Testis (tissue), 3 donors: ENCODE measurements around the gene NOX4. TPM values are rescaled to one million over a fixed set of nuclear protein-coding genes. Genes with fewer than 3 reads are reported as not detected.
"Not testable (repeated sequence)": the region's sequence is repeated elsewhere in the genome, so short reads cannot be mapped to it uniquely, and the experiment has no call there.

Experiments
- DNase-seq: peaks from one replicate; pipeline ENCODE4 v3.0.0-alpha.2; 2019
- H3K27ac ChIP-seq, 2 donors: fragments of 200-600 bp; sonication (generic); one replicate each; pipeline ENCODE4 v1.5.1; 2019
- H3K27me3 ChIP-seq: fragments of 200-600 bp; sonication (generic); one replicate; pipeline ENCODE4 v1.5.1; 2019
- H3K36me3 ChIP-seq: fragments of 200-600 bp; sonication (generic); one replicate; pipeline ENCODE4 v1.5.1; 2017; ENCODE audit warnings: low read depth; ENCODE audit errors: missing control alignments
- H3K4me1 ChIP-seq: fragments of 200-600 bp; sonication (generic); one replicate; pipeline ENCODE4 v1.5.1; 2019
- H3K4me3 ChIP-seq, 2 donors: fragments of 200-600 bp; sonication (generic); one replicate each; pipeline ENCODE4 v1.5.1; 2017 to 2019
- H3K9me3 ChIP-seq: fragments of 200-600 bp; sonication (generic); one replicate; pipeline ENCODE4 v1.5.1; 2017
- CTCF ChIP-seq, 3 experiments: fragments of 450-650 bp in 2 of 3; fragments of 200-600 bp in 1 of 3; sonication (generic) in 1 of 3; IDR thresholded peaks; one replicate each; pipeline ENCODE4 v1.5.1; 2016 to 2019; ENCODE audit warnings: antibody characterized with exemption in 3 of 3, mild to moderate bottlenecking in 2 of 3, moderate library complexity in 1 of 3
- POLR2A ChIP-seq: fragments of 450-650 bp; IDR thresholded peaks from one replicate; pipeline ENCODE4 v1.6.1; 2017; ENCODE audit warnings: antibody characterized with exemption, mild to moderate bottlenecking, moderate library complexity
- WGBS, 2 donors: methylation state at CpG; one replicate each; pipeline ENCODE4 v1.1.5; 2018; 5-methylcytosine and 5-hydroxymethylcytosine counted together
- intact Hi-C: fragments of 100-400 bp; cut with DNase I; formaldehyde crosslinking; loops from one replicate; pipeline ENCODE4 v1.15.1; 2023; ENCODE audit warnings: low total_unique reads
- polyA plus RNA-seq: library from polyadenylated mRNA; stranded (reverse); fragments of 350-450 nt; fragmentation: Illumina TruSeq; extraction: RNeasy Lipid Tissue Mini Kit (QIAGEN cat#74804); gene quantifications from one replicate; pipeline ENCODE4 v1.2.3, GENCODE V29; 2014; ENCODE audit warnings: low read depth, low replicate concordance; ENCODE audit not compliant: insufficient read depth
- total RNA-seq, 2 donors: library from RNA; depleted of rRNA; stranded (reverse); fragments of >200 nt; gene quantifications; one replicate each; pipeline ENCODE4 v1.2.3, GENCODE V29; 2016

NOX4 gene
- total and polyA plus RNA-seq, 3 donors from 2014 or later, result 0.63 to 3.0 (median 1.3) TPM

GRCh38 chr11:89421718-89422117 is 69.5 kb downstream of the NOX4 start:
- no peaks in the 10 kb centered on the region for H3K9me3 ChIP-seq
- no peaks in the 10 kb centered on the region for H3K27me3 ChIP-seq
- no peak for DNase-seq
- H3K4me1 ChIP-seq, result no peaks in the 10 kb centered on the region
- no peak overlapping the region for H3K4me3 ChIP-seq
- TF ChIP-seq CTCF (IDR thresholded peaks at IDR 0.05), result no peak
- TF ChIP-seq POLR2A, result no peak
- 69 to 72% methylated on average over 2 of the region's 2 CpGs for WGBS, 2 donors
- intact Hi-C loops, result no loop called here
- no peak overlapping the region for H3K27ac ChIP-seq
- H3K36me3 ChIP-seq, result no peaks in the 10 kb centered on the region

DNA sequence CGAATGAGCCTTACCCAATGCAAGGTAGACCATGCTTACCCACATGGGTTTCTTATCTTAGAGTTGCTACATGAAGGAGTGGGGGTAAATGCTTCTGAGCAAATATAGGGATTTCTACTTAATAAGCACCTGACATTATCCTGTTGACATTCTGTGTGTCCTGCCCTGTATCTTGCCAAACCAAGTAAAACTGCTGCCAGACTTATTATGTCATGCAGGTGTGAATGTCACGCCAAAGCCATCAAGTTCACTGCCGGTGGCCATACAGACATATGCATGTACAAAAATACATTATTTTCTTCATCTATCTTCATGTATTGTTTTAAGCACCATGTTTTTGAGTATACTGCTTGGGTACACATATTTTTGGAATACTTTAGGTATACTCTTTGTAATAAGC is 70.2 kb downstream of the NOX4 start:
- H3K27ac ChIP-seq, result no peak overlapping the region
- no peak for DNase-seq
- no peak overlapping the region for H3K4me3 ChIP-seq
- H3K27me3 ChIP-seq, result no peaks in the 10 kb centered on the region
- H3K4me1 ChIP-seq, result no peaks in the 10 kb centered on the region
- H3K36me3 ChIP-seq, result no peaks in the 10 kb centered on the region
- TF ChIP-seq CTCF (IDR thresholded peaks at IDR 0.05) (no peak), POLR2A (no peak)
- no peaks in the 10 kb centered on the region for H3K9me3 ChIP-seq
- WGBS, 2 donors, result 73 to 80% methylated on average over 3 of the region's 3 CpGs
- intact Hi-C loops, result no loop called here

DNA sequence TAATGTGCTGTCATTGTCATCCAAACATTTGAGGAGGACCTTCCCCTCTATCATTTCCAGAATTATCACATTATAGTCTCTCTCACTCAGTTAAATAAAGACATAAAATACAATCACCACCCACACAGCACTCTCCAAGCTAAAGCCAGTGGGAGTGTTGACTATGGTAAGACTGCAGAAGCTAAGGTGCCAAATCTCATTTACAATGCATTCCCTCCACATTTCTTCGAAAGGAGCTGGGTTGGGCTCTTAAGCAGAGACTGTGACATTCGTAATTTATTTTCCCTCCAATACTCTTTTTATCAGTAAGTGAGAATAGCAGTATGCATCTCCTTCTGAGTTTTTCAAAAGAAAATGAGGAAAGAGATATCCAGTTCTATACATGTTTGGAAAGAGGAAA is 74.2 kb downstream of the NOX4 start:
- WGBS, 2 donors, result 50 to 67% methylated on average over 2 of the region's 2 CpGs
- no peak overlapping the region for H3K4me3 ChIP-seq
- DNase-seq, result no peak
- H3K9me3 ChIP-seq, result no peaks in the 10 kb centered on the region
- intact Hi-C loops, result no loop called here
- no peaks in the 10 kb centered on the region for H3K36me3 ChIP-seq
- no peaks in the 10 kb centered on the region for H3K4me1 ChIP-seq
- no peaks in the 10 kb centered on the region for H3K27me3 ChIP-seq
- H3K27ac ChIP-seq, result no peak overlapping the region
- TF ChIP-seq POLR2A (no peak), CTCF (IDR thresholded peaks at IDR 0.05) (no peak)

DNA sequence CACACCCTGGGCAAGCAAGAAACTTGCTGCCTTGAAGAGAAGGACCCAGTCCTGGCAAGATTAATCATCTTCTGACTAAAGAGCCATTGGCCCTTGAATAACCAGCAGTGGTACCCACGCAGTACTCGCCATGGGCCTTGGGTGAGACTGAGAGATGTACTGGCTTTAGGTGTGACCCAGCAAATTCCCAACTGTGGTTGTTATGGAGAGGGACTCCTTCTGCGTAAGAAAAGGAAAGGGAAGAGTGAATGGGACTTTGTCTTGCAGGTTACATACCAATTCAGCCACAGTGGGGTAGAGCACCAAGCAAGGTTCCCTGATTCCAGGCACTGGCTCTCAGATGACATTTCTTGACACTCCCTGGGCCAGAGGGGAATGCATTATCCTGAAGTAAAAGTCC is 80.1 kb downstream of the NOX4 start:
- intact Hi-C loops, H3K4me1 ChIP-seq, H3K27ac ChIP-seq, H3K36me3 ChIP-seq, H3K4me3 ChIP-seq, H3K9me3 ChIP-seq, DNase-seq, H3K27me3 ChIP-seq: not testable (repeated sequence)
- WGBS, 2 donors, result 93% methylated on average over 3 of the region's 3 CpGs

DNA sequence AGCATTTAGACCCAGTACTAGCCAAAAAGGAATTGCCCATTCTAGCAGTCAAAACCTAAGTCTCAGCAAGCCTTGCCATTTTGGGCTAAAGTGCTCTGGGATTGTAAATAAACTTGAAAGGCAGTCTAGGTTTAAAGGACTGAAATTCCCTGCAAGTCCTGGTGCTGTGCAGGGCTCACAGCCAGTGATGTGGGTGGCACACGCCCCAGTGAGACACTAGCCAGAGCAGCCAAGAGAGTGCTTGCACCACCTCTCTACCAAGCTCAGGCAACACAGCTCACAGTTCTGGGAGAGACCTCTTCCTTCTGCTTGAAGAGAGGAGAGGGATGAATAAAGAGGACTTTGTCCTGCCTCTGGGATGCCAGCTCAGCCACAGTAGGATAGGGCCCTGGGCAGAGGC is 80.5 kb downstream of the NOX4 start:
- H3K27ac ChIP-seq, H3K27me3 ChIP-seq, H3K4me1 ChIP-seq, H3K36me3 ChIP-seq, DNase-seq, intact Hi-C loops, H3K4me3 ChIP-seq, H3K9me3 ChIP-seq: not testable (repeated sequence)
- WGBS, 2 donors, result 88 to 100% methylated on average over 1 of the region's 1 CpG

- intact Hi-C loops, H3K4me1 ChIP-seq, H3K9me3 ChIP-seq, DNase-seq, H3K4me3 ChIP-seq, H3K27ac ChIP-seq, H3K36me3 ChIP-seq, H3K27me3 ChIP-seq: not testable (repeated sequence)
- WGBS, 2 donors, result 79 to 86% methylated on average over 2 of the region's 2 CpGs
These were observed 82.7 kb downstream of the NOX4 start for GRCh38 chr11:89408441-89408840.
